Measurements from ENCODE around the gene CCL3.

CCL3 gene

DNA sequence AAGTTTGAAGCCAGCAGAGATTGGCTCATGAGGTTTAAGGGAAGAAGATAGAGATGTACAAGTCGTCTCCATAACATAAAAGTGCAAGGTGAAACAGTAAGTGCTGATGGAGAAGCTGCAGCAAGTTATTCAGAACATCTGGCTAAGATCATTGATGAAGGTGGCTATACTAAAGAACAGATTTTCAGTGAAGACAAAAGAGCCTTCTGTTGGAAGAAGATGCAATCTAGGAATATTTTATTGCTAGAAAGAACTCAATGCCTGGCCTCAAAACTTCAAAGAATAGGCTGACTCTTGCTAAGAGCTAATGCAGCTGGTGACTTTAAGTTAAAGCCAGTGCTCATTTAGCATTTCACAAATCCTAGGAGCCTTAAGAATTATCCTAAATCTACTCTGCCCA, 39.7 kb upstream of the CCL3 start:
- TF ChIP-seq TCF4 (CRISPR knock-in tag; IDR thresholded peaks at IDR 0.05; ENCODE audit: borderline replicate concordance) (no peak), BACH2 (CRISPR knock-in tag; IDR thresholded peaks at IDR 0.05; ENCODE audit: borderline replicate concordance) (no peak), ZNF565 (CRISPR knock-in tag; conservative IDR thresholded peaks at IDR 0.05; ENCODE audit: low read depth) (no peak), RARB (CRISPR knock-in tag; IDR thresholded peaks at IDR 0.05) (no peak), ESRRG (CRISPR knock-in tag; IDR thresholded peaks at IDR 0.05) (no peak), TOX (CRISPR knock-in tag; IDR thresholded peaks at IDR 0.05; ENCODE audit: borderline replicate concordance) (no peak), SNAI2 (CRISPR knock-in tag; IDR thresholded peaks at IDR 0.05) (no peak), ZNF70 (CRISPR knock-in tag; IDR thresholded peaks at IDR 0.05) (no peak), CSDC2 (CRISPR knock-in tag; IDR thresholded peaks at IDR 0.05) (no peak), GLIS3 (CRISPR knock-in tag; IDR thresholded peaks at IDR 0.05) (no peak)
- TF ChIP-seq, protein P1, sequence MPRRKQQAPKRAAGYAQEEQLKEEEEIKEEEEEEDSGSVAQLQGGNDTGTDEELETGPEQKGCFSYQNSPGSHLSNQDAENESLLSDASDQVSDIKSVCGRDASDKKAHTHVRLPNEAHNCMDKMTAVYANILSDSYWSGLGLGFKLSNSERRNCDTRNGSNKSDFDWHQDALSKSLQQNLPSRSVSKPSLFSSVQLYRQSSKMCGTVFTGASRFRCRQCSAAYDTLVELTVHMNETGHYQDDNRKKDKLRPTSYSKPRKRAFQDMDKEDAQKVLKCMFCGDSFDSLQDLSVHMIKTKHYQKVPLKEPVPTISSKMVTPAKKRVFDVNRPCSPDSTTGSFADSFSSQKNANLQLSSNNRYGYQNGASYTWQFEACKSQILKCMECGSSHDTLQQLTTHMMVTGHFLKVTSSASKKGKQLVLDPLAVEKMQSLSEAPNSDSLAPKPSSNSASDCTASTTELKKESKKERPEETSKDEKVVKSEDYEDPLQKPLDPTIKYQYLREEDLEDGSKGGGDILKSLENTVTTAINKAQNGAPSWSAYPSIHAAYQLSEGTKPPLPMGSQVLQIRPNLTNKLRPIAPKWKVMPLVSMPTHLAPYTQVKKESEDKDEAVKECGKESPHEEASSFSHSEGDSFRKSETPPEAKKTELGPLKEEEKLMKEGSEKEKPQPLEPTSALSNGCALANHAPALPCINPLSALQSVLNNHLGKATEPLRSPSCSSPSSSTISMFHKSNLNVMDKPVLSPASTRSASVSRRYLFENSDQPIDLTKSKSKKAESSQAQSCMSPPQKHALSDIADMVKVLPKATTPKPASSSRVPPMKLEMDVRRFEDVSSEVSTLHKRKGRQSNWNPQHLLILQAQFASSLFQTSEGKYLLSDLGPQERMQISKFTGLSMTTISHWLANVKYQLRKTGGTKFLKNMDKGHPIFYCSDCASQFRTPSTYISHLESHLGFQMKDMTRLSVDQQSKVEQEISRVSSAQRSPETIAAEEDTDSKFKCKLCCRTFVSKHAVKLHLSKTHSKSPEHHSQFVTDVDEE (CRISPR knock-in tag; IDR thresholded peaks at IDR 0.05) = no peak
- TF ChIP-seq, protein P2, sequence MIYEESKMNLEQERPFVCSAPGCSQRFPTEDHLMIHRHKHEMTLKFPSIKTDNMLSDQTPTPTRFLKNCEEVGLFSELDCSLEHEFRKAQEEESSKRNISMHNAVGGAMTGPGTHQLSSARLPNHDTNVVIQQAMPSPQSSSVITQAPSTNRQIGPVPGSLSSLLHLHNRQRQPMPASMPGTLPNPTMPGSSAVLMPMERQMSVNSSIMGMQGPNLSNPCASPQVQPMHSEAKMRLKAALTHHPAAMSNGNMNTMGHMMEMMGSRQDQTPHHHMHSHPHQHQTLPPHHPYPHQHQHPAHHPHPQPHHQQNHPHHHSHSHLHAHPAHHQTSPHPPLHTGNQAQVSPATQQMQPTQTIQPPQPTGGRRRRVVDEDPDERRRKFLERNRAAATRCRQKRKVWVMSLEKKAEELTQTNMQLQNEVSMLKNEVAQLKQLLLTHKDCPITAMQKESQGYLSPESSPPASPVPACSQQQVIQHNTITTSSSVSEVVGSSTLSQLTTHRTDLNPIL (CRISPR knock-in tag; IDR thresholded peaks at IDR 0.05; ENCODE audit: low read depth) = no peak
- ATAC-seq = no peak

DNA sequence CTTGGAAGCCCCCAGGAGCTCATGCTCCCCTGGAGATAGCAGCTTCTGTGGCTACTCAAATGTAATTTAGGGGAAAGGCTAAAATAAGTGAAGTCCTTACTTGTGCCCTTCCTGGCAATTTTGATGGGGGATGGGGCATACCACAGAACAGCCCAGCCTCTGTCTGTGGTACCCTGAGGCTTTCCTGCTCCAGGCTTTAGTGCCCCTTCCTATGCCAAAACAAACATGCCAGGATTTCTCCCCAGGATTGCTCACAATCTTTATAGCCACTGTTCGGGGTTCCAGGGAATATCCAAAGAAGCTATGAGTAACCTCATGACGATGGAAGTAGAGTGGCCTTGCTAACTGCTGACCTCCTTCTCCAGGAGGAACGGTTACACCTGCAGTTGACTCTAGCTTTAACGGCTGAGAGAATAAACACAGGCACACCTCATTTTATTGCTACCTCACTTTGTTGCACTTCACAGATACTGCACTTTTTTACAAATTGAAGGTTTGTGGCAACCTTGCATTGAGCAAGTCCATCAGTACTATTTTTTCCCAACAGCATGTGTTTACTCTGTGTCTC, 38.6 kb upstream of the CCL3 start:
- no peak for ATAC-seq
- TF ChIP-seq, protein P3, sequence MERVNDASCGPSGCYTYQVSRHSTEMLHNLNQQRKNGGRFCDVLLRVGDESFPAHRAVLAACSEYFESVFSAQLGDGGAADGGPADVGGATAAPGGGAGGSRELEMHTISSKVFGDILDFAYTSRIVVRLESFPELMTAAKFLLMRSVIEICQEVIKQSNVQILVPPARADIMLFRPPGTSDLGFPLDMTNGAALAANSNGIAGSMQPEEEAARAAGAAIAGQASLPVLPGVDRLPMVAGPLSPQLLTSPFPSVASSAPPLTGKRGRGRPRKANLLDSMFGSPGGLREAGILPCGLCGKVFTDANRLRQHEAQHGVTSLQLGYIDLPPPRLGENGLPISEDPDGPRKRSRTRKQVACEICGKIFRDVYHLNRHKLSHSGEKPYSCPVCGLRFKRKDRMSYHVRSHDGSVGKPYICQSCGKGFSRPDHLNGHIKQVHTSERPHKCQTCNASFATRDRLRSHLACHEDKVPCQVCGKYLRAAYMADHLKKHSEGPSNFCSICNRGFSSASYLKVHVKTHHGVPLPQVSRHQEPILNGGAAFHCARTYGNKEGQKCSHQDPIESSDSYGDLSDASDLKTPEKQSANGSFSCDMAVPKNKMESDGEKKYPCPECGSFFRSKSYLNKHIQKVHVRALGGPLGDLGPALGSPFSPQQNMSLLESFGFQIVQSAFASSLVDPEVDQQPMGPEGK (CRISPR knock-in tag; IDR thresholded peaks at IDR 0.05; ENCODE audit: borderline replicate concordance) = no peak

DNA sequence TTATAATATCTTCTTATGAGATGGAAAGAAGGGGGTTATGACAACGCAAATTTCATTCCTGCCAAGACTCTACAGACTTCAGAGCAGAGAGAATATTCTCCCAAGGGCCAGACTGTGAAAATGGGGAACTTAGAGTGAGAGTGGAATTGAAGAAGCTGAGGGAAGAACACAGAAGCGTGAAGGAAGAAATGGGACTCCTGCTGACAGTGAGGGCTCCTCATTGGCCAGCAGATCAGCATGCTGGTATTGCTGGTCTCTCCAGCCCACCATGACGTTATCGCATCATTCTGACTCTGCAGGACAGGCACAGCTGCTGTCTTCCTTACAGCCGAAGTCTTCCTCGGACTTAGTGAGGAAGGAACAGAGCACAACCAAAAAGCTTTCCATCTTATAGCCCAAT, 38.0 kb upstream of the CCL3 start:
- TF ChIP-seq ISL1 (CRISPR knock-in tag; IDR thresholded peaks at IDR 0.05) (no peak), CSDC2 (CRISPR knock-in tag; IDR thresholded peaks at IDR 0.05) (no peak), ZNF70 (CRISPR knock-in tag; IDR thresholded peaks at IDR 0.05) (no peak), ZFP30 (CRISPR knock-in tag; IDR thresholded peaks at IDR 0.05) (no peak), TOX (CRISPR knock-in tag; IDR thresholded peaks at IDR 0.05; ENCODE audit: borderline replicate concordance) (no peak), ZC3H10 (CRISPR knock-in tag; IDR thresholded peaks at IDR 0.05) (no peak), BACH2 (CRISPR knock-in tag; IDR thresholded peaks at IDR 0.05; ENCODE audit: borderline replicate concordance) (no peak)
- TF ChIP-seq, protein P1 (CRISPR knock-in tag; IDR thresholded peaks at IDR 0.05) = no peak
- TF ChIP-seq, protein P4, sequence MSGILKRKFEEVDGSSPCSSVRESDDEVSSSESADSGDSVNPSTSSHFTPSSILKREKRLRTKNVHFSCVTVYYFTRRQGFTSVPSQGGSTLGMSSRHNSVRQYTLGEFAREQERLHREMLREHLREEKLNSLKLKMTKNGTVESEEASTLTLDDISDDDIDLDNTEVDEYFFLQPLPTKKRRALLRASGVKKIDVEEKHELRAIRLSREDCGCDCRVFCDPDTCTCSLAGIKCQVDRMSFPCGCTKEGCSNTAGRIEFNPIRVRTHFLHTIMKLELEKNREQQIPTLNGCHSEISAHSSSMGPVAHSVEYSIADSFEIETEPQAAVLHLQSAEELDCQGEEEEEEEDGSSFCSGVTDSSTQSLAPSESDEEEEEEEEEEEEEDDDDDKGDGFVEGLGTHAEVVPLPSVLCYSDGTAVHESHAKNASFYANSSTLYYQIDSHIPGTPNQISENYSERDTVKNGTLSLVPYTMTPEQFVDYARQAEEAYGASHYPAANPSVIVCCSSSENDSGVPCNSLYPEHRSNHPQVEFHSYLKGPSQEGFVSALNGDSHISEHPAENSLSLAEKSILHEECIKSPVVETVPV (CRISPR knock-in tag; IDR thresholded peaks at IDR 0.05) = no peak
- no peak for ATAC-seq
